Activated naive CD8-positive, alpha-beta T cell treated with anti-CD3 and anti-CD28 coated beads, Interleukin-2, amount 50 U/mL, for 24 hours (primary cell): ENCODE results near the gene WWOX.
A peak's percentile ranks its signal among the peaks of the same experiment; 100 is the strongest.
"Not testable (repeated sequence)": the region's sequence is repeated elsewhere in the genome, so short reads cannot be mapped to it uniquely, and the experiment has no call there.

ENCODE experiments used
- ATAC-seq: fragments of 150-1000 bp; cut with Tn5 transposase; one replicate; pipeline ENCODE4 v1.10.0; 2021
- DNase-seq: peaks from one replicate; pipeline ENCODE4 v3.0.0; 2021
- H3K27ac Mint-ChIP-seq: one replicate; pipeline ENCODE4 v1.8.0; 2021; ENCODE audit warnings: mild to moderate bottlenecking, mixed read lengths
- H3K27me3 Mint-ChIP-seq: one replicate; pipeline ENCODE4 v1.8.0; 2021; ENCODE audit warnings: mixed read lengths
- H3K36me3 Mint-ChIP-seq: one replicate; pipeline ENCODE4 v1.8.0; 2021; ENCODE audit warnings: low read depth, mixed read lengths
- H3K4me1 Mint-ChIP-seq: one replicate; pipeline ENCODE4 v1.8.0; 2021; ENCODE audit warnings: mixed read lengths
- H3K4me3 Mint-ChIP-seq: one replicate; pipeline ENCODE4 v1.8.0; 2021; ENCODE audit warnings: mild to moderate bottlenecking, moderate library complexity, mixed read lengths
- H3K9me3 Mint-ChIP-seq: one replicate; pipeline ENCODE4 v1.8.0; 2021; ENCODE audit warnings: mixed read lengths

The WWOX gene

DNA sequence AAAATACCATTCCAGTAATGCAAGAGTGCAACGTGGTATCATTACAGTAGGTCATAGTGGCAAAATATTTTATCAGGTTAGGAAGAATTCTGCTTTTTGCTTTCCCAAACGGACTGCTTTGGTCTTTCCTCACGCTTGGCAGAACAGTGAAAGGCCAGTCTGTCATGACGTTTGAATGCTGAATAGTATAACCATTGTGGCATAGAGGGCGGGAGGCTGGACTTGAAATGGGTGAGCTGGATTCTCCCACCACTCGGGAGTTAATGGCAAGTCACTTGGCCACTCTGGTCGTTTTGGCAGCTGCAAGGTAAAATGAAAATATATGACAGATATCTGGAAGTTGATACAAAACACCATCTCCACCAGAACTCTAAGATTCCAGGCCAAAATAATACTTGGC lies 1109.9 kb downstream of the WWOX start:
- DNase-seq (no peak), ATAC-seq (no peak)
- H3K9me3 Mint-ChIP-seq: peaks cover 6% of the 10 kb centered on the region
- no peaks in the 10 kb centered on the region for H3K4me1 Mint-ChIP-seq
- H3K27ac Mint-ChIP-seq: no peak overlapping the region
- H3K27me3 Mint-ChIP-seq: no peaks in the 10 kb centered on the region
- H3K4me3 Mint-ChIP-seq: no peak overlapping the region
- no peaks in the 10 kb centered on the region for H3K36me3 Mint-ChIP-seq

GRCh38 chr16:79210607-79211006 lies 1111.2 kb downstream of the WWOX start:
- no peak overlapping the region for H3K27ac Mint-ChIP-seq
- H3K27me3 Mint-ChIP-seq: no peaks in the 10 kb centered on the region
- ATAC-seq: peak; percentile 20
- no peaks in the 10 kb centered on the region for H3K4me1 Mint-ChIP-seq
- no peak overlapping the region for H3K4me3 Mint-ChIP-seq
- H3K36me3 Mint-ChIP-seq: no peaks in the 10 kb centered on the region
- peaks cover 6% of the 10 kb centered on the region for H3K9me3 Mint-ChIP-seq
- DNase-seq: no peak

DNA sequence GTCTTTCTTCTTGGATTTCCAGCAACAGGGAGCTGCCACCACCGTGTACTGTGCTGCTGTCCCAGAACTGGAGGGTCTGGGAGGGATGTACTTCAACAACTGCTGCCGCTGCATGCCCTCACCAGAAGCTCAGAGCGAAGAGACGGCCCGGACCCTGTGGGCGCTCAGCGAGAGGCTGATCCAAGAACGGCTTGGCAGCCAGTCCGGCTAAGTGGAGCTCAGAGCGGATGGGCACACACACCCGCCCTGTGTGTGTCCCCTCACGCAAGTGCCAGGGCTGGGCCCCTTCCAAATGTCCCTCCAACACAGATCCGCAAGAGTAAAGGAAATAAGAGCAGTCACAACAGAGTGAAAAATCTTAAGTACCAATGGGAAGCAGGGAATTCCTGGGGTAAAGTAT lies 1112.1 kb downstream of the WWOX start:
- DNase-seq (no peak), ATAC-seq (no peak)
- H3K9me3 Mint-ChIP-seq: peaks cover 6% of the 10 kb centered on the region
- no peaks in the 10 kb centered on the region for H3K36me3 Mint-ChIP-seq
- no peak overlapping the region for H3K27ac Mint-ChIP-seq
- H3K27me3 Mint-ChIP-seq: no peaks in the 10 kb centered on the region
- H3K4me1 Mint-ChIP-seq: no peaks in the 10 kb centered on the region
- H3K4me3 Mint-ChIP-seq: no peak overlapping the region

DNA sequence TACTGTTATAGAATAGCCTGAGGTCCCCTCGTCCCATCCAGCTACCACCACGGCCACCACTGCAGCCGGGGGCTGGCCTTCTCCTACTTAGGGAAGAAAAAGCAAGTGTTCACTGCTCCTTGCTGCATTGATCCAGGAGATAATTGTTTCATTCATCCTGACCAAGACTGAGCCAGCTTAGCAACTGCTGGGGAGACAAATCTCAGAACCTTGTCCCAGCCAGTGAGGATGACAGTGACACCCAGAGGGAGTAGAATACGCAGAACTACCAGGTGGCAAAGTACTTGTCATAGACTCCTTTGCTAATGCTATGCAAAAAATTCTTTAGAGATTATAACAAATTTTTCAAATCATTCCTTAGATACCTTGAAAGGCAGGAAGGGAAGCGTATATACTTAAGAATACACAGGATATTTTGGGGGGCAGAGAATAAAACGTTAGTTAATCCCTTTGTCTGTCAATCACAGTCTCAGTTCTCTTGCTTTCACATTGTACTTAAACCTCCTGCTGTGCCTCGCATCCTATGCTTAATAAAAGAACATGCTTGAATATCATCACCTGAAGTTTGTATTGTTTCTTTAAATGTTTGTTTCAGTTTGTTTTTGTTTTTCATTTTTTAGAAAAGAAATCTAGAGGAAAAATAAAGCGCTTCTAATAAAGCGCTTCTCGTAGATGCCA lies 1112.8 kb downstream of the WWOX start:
- H3K9me3 Mint-ChIP-seq: peaks cover 6% of the 10 kb centered on the region
- no peaks in the 10 kb centered on the region for H3K36me3 Mint-ChIP-seq
- H3K27ac Mint-ChIP-seq: no peak overlapping the region
- no peak for DNase-seq
- H3K4me1 Mint-ChIP-seq: peaks cover under 1% of the 10 kb centered on the region
- H3K4me3 Mint-ChIP-seq: no peak overlapping the region
- H3K27me3 Mint-ChIP-seq: no peaks in the 10 kb centered on the region
- ATAC-seq: no peak

DNA sequence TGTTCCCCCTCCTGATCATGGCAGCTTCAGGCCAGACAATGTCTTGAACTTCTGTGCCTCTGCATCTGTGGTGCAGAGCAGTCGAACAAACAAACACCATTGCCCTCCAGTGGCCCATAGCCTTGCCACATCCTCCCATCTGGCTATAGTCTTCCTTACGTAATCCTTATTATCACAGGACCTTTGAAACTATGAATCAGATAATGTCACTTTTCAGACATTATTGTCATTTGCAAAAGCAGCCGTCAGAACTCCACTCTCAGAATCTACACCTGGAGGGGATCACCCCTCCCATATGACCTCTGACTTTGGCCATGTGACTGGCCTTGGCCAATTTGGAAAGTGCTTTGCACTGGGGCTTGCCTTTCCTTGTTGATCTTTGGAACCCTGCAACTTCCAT lies 1113.8 kb downstream of the WWOX start:
- Mint-ChIP-seq H3K4me3 (no peak overlapping the region), H3K27me3 (no peaks in the 10 kb centered on the region), H3K27ac (no peak overlapping the region), H3K9me3 (peaks cover 6% of the 10 kb centered on the region), H3K4me1 (peaks cover 9% of the 10 kb centered on the region), H3K36me3 (no peaks in the 10 kb centered on the region)
- ATAC-seq: no peak
- no peak for DNase-seq

- H3K9me3 Mint-ChIP-seq: peaks cover 6% of the 10 kb centered on the region
- H3K27me3 Mint-ChIP-seq: no peaks in the 10 kb centered on the region
- ATAC-seq (no peak), DNase-seq (no peak)
- H3K4me3 Mint-ChIP-seq: no peak overlapping the region
- H3K27ac Mint-ChIP-seq: no peak overlapping the region
- no peaks in the 10 kb centered on the region for H3K36me3 Mint-ChIP-seq
- H3K4me1 Mint-ChIP-seq: peaks cover 10% of the 10 kb centered on the region
Measured at GRCh38 chr16:79215289-79215688, 1115.8 kb downstream of the WWOX start.

GRCh38 chr16:79217375-79218011 lies 1118.0 kb downstream of the WWOX start:
- Mint-ChIP-seq H3K4me1 (peaks cover 10% of the 10 kb centered on the region), H3K9me3 (peaks cover 10% of the 10 kb centered on the region), H3K4me3 (no peak overlapping the region), H3K27me3 (peaks cover 3% of the 10 kb centered on the region), H3K27ac (no peak overlapping the region), H3K36me3 (peaks cover 2% of the 10 kb centered on the region)
- ATAC-seq (peak; percentile 82), DNase-seq (peak; percentile 4)

DNA sequence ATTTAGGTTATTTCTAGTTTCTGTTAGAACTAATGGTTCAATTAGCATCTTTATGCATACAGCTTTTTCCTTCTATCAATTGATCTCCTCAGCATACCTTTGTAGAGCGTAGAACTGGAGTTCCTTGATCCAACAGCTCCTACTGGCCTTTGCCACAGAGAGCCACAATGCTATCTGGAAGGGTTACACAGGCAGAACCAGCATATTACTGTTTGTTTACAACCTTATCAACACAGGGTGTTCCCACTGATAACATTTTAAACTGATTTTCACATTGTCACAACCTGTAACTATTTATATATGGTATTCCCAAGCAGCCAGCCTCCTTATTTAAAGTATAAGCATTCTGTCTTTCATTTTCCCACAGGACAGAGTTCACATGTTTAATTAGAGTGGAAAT lies 1118.9 kb downstream of the WWOX start:
- H3K4me3 Mint-ChIP-seq: no peak overlapping the region
- peaks cover 6% of the 10 kb centered on the region for H3K27me3 Mint-ChIP-seq
- ATAC-seq (no peak), DNase-seq (no peak)
- H3K27ac Mint-ChIP-seq: no peak overlapping the region
- H3K4me1 Mint-ChIP-seq: peaks cover 10% of the 10 kb centered on the region
- peaks cover 15% of the 10 kb centered on the region for H3K9me3 Mint-ChIP-seq
- peaks cover 2% of the 10 kb centered on the region for H3K36me3 Mint-ChIP-seq

- not testable (repeated sequence) for H3K4me1 Mint-ChIP-seq
- peaks cover 17% of the 10 kb centered on the region for H3K9me3 Mint-ChIP-seq
Measured at GRCh38 chr16:79225994-79226393, 1126.5 kb downstream of the WWOX start.

GRCh38 chr16:79229361-79229760 lies 1129.9 kb downstream of the WWOX start:
- H3K9me3 Mint-ChIP-seq: peaks cover 8% of the 10 kb centered on the region
- ATAC-seq (no peak), DNase-seq (no peak)
- H3K36me3 Mint-ChIP-seq: no peaks in the 10 kb centered on the region
- no peak overlapping the region for H3K4me3 Mint-ChIP-seq
- no peaks in the 10 kb centered on the region for H3K4me1 Mint-ChIP-seq
- peaks cover 3% of the 10 kb centered on the region for H3K27me3 Mint-ChIP-seq
- H3K27ac Mint-ChIP-seq: no peak overlapping the region

More at GRCh38 chr16:79225994-79226393, 1126.5 kb downstream of the WWOX start:
- ATAC-seq, H3K4me3 Mint-ChIP-seq, H3K36me3 Mint-ChIP-seq, H3K27ac Mint-ChIP-seq, DNase-seq: not testable (repeated sequence)
- H3K27me3 Mint-ChIP-seq: peaks cover 10% of the 10 kb centered on the region

- H3K27ac Mint-ChIP-seq, H3K27me3 Mint-ChIP-seq, H3K4me1 Mint-ChIP-seq, DNase-seq, H3K4me3 Mint-ChIP-seq, ATAC-seq, H3K36me3 Mint-ChIP-seq, H3K9me3 Mint-ChIP-seq: not testable (repeated sequence)
Measured at GRCh38 chr16:79245700-79246099, 1146.2 kb downstream of the WWOX start.

DNA sequence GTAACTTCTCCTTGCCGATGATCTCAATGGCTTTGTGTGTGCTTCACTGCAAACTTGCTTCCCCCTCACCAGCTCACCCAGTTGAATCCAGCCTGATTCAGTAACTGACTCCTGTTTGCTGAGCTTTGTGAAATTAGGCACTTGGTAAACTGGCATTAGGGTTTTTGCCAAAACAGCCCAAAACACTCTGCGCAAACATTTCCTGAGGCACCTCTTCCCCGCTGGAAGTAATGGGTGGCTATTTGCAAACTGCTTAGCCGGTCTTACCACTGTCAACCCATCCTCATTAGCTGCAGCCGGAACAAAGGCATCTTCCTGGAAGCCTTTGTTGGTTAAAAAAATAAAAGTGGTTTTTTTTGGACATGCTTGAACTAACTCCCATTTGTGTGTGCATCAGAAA lies 1147.9 kb downstream of the WWOX start:
- Mint-ChIP-seq H3K9me3 (no peaks in the 10 kb centered on the region), H3K27ac (no peak overlapping the region), H3K4me1 (no peaks in the 10 kb centered on the region), H3K27me3 (peaks cover 4% of the 10 kb centered on the region), H3K4me3 (no peak overlapping the region), H3K36me3 (no peaks in the 10 kb centered on the region)
- DNase-seq (no peak), ATAC-seq (no peak)

GRCh38 chr16:79248351-79248750 lies 1148.9 kb downstream of the WWOX start:
- no peak overlapping the region for H3K27ac Mint-ChIP-seq
- DNase-seq: no peak
- no peak for ATAC-seq
- peaks cover 4% of the 10 kb centered on the region for H3K27me3 Mint-ChIP-seq
- no peaks in the 10 kb centered on the region for H3K4me1 Mint-ChIP-seq
- H3K9me3 Mint-ChIP-seq: no peaks in the 10 kb centered on the region
- no peaks in the 10 kb centered on the region for H3K36me3 Mint-ChIP-seq
- no peak overlapping the region for H3K4me3 Mint-ChIP-seq

- ATAC-seq: no peak
- peaks cover 4% of the 10 kb centered on the region for H3K27me3 Mint-ChIP-seq
- H3K4me3 Mint-ChIP-seq: no peak overlapping the region
- H3K36me3 Mint-ChIP-seq: no peaks in the 10 kb centered on the region
- no peaks in the 10 kb centered on the region for H3K4me1 Mint-ChIP-seq
- no peak for DNase-seq
- no peak overlapping the region for H3K27ac Mint-ChIP-seq
- no peaks in the 10 kb centered on the region for H3K9me3 Mint-ChIP-seq
Measured at GRCh38 chr16:79250502-79251098, 1151.1 kb downstream of the WWOX start.

GRCh38 chr16:79253100-79253631 lies 1153.7 kb downstream of the WWOX start:
- Mint-ChIP-seq H3K27me3 (peaks cover 8% of the 10 kb centered on the region), H3K4me1 (no peaks in the 10 kb centered on the region), H3K4me3 (no peak overlapping the region), H3K9me3 (no peaks in the 10 kb centered on the region), H3K36me3 (no peaks in the 10 kb centered on the region), H3K27ac (no peak overlapping the region)
- DNase-seq (no peak), ATAC-seq (no peak)
